ENCODE data around the gene S100Z. TPM values are rescaled to one million over a fixed set of nuclear protein-coding genes. Genes with fewer than 3 reads are reported as not detected.
A peak's percentile ranks its signal among the peaks of the same experiment; 100 is the strongest.

The S100Z gene
- total and polyA plus RNA-seq, 3 donors from 2014 or later, result 0.71 TPM; not detected in 2

GRCh38 chr5:76863001-76863400 is 13.2 kb downstream of the S100Z start:
- Histone ChIP-seq H3K4me1 (no peaks in the 10 kb centered on the region), H3K36me3 (ENCODE audit: low read depth, missing control alignments) (no peaks in the 10 kb centered on the region), H3K4me3 (no peak overlapping the region), H3K27ac (no peak overlapping the region), H3K27me3 (no peaks in the 10 kb centered on the region), H3K9me3 (no peaks in the 10 kb centered on the region)
- no peak for TF ChIP-seq POLR2A (IDR thresholded peaks at IDR 0.05)
- no peak for TF ChIP-seq CTCF (IDR thresholded peaks at IDR 0.05)
- 25 to 35% methylated on average over 1 of the region's 1 CpG for WGBS, 2 donors
- intact Hi-C loops (cut with DNase I; ENCODE audit: low total_unique reads), result no loop called here
- no peak for DNase-seq

DNA sequence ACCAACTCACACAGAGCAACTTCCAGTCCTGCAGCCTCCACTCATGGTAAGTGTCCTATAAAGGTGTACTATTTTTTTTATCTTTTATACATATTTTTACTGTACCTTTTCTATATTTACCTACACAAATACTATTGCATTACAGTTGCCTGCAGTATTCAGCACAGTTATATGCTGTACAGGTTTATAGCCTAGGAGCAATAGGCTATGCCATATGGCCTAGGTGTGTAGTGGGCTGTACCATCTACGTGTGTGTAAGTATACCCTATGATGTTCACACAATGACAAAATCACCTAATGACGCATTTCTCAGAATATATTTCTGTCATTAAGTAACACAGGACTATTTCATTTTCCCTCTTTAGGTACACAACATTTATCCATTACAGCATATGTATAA is 16.7 kb downstream of the S100Z start:
- Histone ChIP-seq H3K27me3 (no peaks in the 10 kb centered on the region), H3K4me1 (no peaks in the 10 kb centered on the region), H3K27ac (no peak overlapping the region), H3K9me3 (no peaks in the 10 kb centered on the region), H3K36me3 (ENCODE audit: low read depth, missing control alignments) (no peaks in the 10 kb centered on the region), H3K4me3 (no peak overlapping the region)
- WGBS, 2 donors, result 85 to 92% methylated on average over 2 of the region's 2 CpGs
- intact Hi-C loops (cut with DNase I; ENCODE audit: low total_unique reads), result no loop called here
- no peak for DNase-seq
- TF ChIP-seq CTCF (IDR thresholded peaks at IDR 0.05) (no peak), POLR2A (IDR thresholded peaks at IDR 0.05) (no peak)

DNA sequence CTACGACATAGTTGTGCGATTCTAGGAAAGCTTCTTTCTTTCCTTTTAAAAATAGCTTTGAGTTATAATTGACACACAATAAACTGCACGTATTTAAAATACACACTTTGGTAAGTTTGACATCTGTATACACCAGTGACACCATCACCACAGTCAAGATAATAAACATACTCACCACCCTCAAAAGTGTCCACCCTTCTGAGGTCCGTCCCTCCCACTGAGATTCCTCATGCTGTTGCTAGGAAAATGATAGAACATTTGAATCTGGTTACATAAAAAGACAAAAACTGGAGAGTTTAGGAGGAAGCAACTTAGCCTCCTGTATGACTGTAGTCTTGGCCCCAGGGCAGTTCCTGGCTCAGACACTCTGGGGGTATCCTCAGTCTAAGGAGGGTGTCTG is 17.2 kb downstream of the S100Z start:
- Histone ChIP-seq H3K27me3 (no peaks in the 10 kb centered on the region), H3K27ac (no peak overlapping the region), H3K4me1 (no peaks in the 10 kb centered on the region), H3K4me3 (no peak overlapping the region), H3K36me3 (ENCODE audit: low read depth, missing control alignments) (no peaks in the 10 kb centered on the region), H3K9me3 (no peaks in the 10 kb centered on the region)
- no peak for DNase-seq
- TF ChIP-seq CTCF (IDR thresholded peaks at IDR 0.05), result no peak
- TF ChIP-seq POLR2A (IDR thresholded peaks at IDR 0.05), result no peak
- 76 to 87% methylated on average over 4 of the region's 4 CpGs for WGBS, 2 donors
- intact Hi-C loops (cut with DNase I; ENCODE audit: low total_unique reads), result no loop called here

- H3K4me3 ChIP-seq, result no peak overlapping the region
- H3K36me3 ChIP-seq (ENCODE audit: low read depth, missing control alignments), result no peaks in the 10 kb centered on the region
- no peaks in the 10 kb centered on the region for H3K27me3 ChIP-seq
- no peaks in the 10 kb centered on the region for H3K4me1 ChIP-seq
- no peak for TF ChIP-seq POLR2A (IDR thresholded peaks at IDR 0.05)
- TF ChIP-seq CTCF (IDR thresholded peaks at IDR 0.05), result peak; percentile 52 to 69 (median 54)
- no peaks in the 10 kb centered on the region for H3K9me3 ChIP-seq
- 74 to 78% methylated on average over 8 of the region's 8 CpGs for WGBS, 2 donors
- H3K27ac ChIP-seq, result no peak overlapping the region
- peak; percentile 67 for DNase-seq
- intact Hi-C loops (cut with DNase I; ENCODE audit: low total_unique reads), result no loop called here
Measured at GRCh38 chr5:76867827-76868693, 18.2 kb downstream of the S100Z start.

- TF ChIP-seq POLR2A (IDR thresholded peaks at IDR 0.05), result no peak
- no peak for TF ChIP-seq CTCF (IDR thresholded peaks at IDR 0.05)
- intact Hi-C loops (cut with DNase I; ENCODE audit: low total_unique reads), result no loop called here
- DNase-seq, result no peak
Measured at GRCh38 chr5:76870046-76870445, 20.2 kb downstream of the S100Z start.

More at GRCh38 chr5:76870046-76870445, 20.2 kb downstream of the S100Z start:
- Histone ChIP-seq H3K4me1 (no peaks in the 10 kb centered on the region), H3K27ac (no peak overlapping the region), H3K36me3 (ENCODE audit: low read depth, missing control alignments) (no peaks in the 10 kb centered on the region), H3K4me3 (no peak overlapping the region), H3K27me3 (no peaks in the 10 kb centered on the region), H3K9me3 (no peaks in the 10 kb centered on the region)
- 82 to 84% methylated on average over 6 of the region's 6 CpGs for WGBS, 2 donors
